Right lobe of liver (tissue), 4 donors: ENCODE data around the gene LPAR1.

ENCODE experiments used
- POLR2A ChIP-seq: fragments of 450-650 bp; IDR thresholded peaks from one replicate; pipeline ENCODE4 v1.6.1; 2017; ENCODE audit warnings: antibody characterized with exemption, mild to moderate bottlenecking
- TF ChIP-seq, protein P1 (sequence below), 4 donors: fragments of 200-600 bp in 3 of 4; fragments of 450-650 bp in 1 of 4; IDR thresholded peaks; one replicate each; pipeline versions ENCODE4 v1.5.1 to v1.8.0; 2016 to 2022; ENCODE audit warnings: antibody characterized with exemption in 4 of 4, mild to moderate bottlenecking in 2 of 4
- donor health status: DM: no; HTN: no; CAD: no.
- donor health status: DM: no; HTN: no; CAD: no.
- donor health status: DM: no; HTN: yes; CAD: no.

DNA sequence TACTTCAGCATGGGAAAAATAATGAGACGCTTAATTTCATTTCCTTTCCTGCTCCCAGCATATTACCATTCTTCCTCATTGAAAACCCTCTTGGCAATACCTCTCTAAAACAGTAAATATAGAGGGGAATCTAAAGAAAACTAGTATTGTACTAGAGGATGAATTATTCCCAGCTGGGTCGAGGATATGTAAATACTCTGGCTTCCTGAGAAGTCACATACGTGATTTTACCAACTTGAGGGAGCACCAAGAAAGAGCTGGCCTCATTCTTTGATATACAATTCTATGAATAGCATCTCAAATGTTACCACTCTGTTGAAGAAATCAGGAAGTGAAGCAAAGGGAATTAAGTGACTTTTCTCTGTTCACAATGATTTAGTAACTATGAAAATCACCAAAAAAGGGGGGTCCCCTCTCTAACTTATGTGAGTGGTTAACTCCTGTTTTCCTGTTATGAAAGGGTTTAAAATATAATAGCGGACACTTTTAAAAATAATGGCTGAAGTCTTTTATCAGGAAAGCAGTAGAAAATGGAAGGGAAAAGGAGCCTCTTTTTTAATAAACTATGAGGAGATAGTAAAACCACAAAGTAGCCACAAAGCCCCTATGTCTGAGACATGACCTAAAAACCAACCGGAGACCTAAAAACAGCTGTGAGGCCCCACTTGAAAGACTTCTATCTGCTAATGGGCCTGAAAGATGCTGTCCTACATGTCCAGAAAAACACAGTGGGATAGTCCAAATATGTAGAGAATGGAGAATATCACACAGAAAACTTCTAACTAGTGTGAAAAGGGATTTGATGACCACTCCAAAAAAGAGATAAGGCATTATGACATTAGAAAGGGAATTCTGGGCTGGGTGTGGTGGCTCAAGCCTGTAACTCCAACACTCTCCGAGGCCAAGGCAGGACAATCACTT is 42.6 kb downstream of the LPAR1 start:
- TF ChIP-seq POLR2A, result no peak
- TF ChIP-seq, protein P1, sequence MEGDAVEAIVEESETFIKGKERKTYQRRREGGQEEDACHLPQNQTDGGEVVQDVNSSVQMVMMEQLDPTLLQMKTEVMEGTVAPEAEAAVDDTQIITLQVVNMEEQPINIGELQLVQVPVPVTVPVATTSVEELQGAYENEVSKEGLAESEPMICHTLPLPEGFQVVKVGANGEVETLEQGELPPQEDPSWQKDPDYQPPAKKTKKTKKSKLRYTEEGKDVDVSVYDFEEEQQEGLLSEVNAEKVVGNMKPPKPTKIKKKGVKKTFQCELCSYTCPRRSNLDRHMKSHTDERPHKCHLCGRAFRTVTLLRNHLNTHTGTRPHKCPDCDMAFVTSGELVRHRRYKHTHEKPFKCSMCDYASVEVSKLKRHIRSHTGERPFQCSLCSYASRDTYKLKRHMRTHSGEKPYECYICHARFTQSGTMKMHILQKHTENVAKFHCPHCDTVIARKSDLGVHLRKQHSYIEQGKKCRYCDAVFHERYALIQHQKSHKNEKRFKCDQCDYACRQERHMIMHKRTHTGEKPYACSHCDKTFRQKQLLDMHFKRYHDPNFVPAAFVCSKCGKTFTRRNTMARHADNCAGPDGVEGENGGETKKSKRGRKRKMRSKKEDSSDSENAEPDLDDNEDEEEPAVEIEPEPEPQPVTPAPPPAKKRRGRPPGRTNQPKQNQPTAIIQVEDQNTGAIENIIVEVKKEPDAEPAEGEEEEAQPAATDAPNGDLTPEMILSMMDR (IDR thresholded peaks at IDR 0.05), result no peak
